ENCODE results near the gene KCNG2.
A peak's percentile ranks its signal among the peaks of the same experiment; 100 is the strongest.

KCNG2 gene

GRCh38 chr18:79785831-79786230 lies 11.9 kb upstream of the KCNG2 start:
- no peak overlapping the region for H3K27ac ChIP-seq
- TF ChIP-seq CTCF (IDR thresholded peaks at IDR 0.05), result no peak
- H3K4me1 ChIP-seq, result peaks cover 0 to 14% (median 8%) of the 10 kb centered on the region in 4 donors
- H3K9me3 ChIP-seq, result no peaks in the 10 kb centered on the region
- intact Hi-C loops (cut with DNase I; ENCODE audit: low total_unique reads), result no loop called here
- H3K4me3 ChIP-seq, result no peak overlapping the region
- H3K36me3 ChIP-seq, result no peaks in the 10 kb centered on the region
- DNase-seq, result no peak
- peaks cover 0 to 77% of the 10 kb centered on the region in 2 donors for H3K27me3 ChIP-seq

- DNase-seq, result no peak
- Histone ChIP-seq H3K4me3 (no peak overlapping the region), H3K9me3 (no peaks in the 10 kb centered on the region), H3K4me1 (peaks cover 0 to 18% (median 8%) of the 10 kb centered on the region in 4 donors), H3K27ac (no peak overlapping the region), H3K36me3 (no peaks in the 10 kb centered on the region), H3K27me3 (peaks cover 0 to 81% of the 10 kb centered on the region in 2 donors)
- TF ChIP-seq CTCF (IDR thresholded peaks at IDR 0.05), result no peak
- intact Hi-C loops (cut with DNase I; ENCODE audit: low total_unique reads), result no loop called here
Observed at GRCh38 chr18:79786304-79786703, 11.4 kb upstream of the KCNG2 start.

- TF ChIP-seq CTCF (IDR thresholded peaks at IDR 0.05), result no peak
- Histone ChIP-seq H3K27ac (no peak overlapping the region), H3K27me3 (peaks cover 0 to 81% of the 10 kb centered on the region in 2 donors), H3K4me1 (peaks cover 0 to 18% (median 8%) of the 10 kb centered on the region in 4 donors), H3K36me3 (no peaks in the 10 kb centered on the region), H3K9me3 (no peaks in the 10 kb centered on the region), H3K4me3 (no peak overlapping the region)
- peak in 1 of 2 donors; percentile 24 for DNase-seq
- intact Hi-C loops (cut with DNase I; ENCODE audit: low total_unique reads), result no loop called here
Observed at GRCh38 chr18:79786786-79787526, 10.8 kb upstream of the KCNG2 start.

- no peak for TF ChIP-seq CTCF (IDR thresholded peaks at IDR 0.05)
- no peaks in the 10 kb centered on the region for H3K9me3 ChIP-seq
- intact Hi-C loops (cut with DNase I; ENCODE audit: low total_unique reads), result no loop called here
- no peak for DNase-seq
- peaks cover 0 to 86% of the 10 kb centered on the region in 2 donors for H3K27me3 ChIP-seq
- no peaks in the 10 kb centered on the region for H3K36me3 ChIP-seq
- no peak overlapping the region for H3K27ac ChIP-seq
- H3K4me1 ChIP-seq, result peaks cover 0 to 18% (median 8%) of the 10 kb centered on the region in 4 donors
- H3K4me3 ChIP-seq, result no peak overlapping the region
Observed at GRCh38 chr18:79787527-79787864, 10.2 kb upstream of the KCNG2 start.

GRCh38 chr18:79787865-79788733 lies 9.6 kb upstream of the KCNG2 start:
- no peaks in the 10 kb centered on the region for H3K36me3 ChIP-seq
- H3K9me3 ChIP-seq, result no peaks in the 10 kb centered on the region
- peak in 1 of 2 donors; percentile 54 for DNase-seq
- H3K27ac ChIP-seq, result no peak overlapping the region
- intact Hi-C loops (cut with DNase I; ENCODE audit: low total_unique reads), result no loop called here
- H3K4me3 ChIP-seq, result peak overlapping the region; percentile 8 to 33
- no peak for TF ChIP-seq CTCF (IDR thresholded peaks at IDR 0.05)
- H3K27me3 ChIP-seq, result peaks cover 0 to 82% of the 10 kb centered on the region in 2 donors
- peaks cover 0 to 18% (median 8%) of the 10 kb centered on the region in 4 donors for H3K4me1 ChIP-seq
